Measurements from ENCODE around the gene AFAP1L2.

AFAP1L2 gene

GRCh38 chr10:114246679-114247305 is 157.5 kb downstream of the AFAP1L2 start:
- no peak for DNase-seq (ENCODE audit: low read depth in 2 of 3, low spot score in 1 of 3)

- DNase-seq (ENCODE audit: low read depth in 2 of 3, low spot score in 1 of 3) = no peak
These were observed 159.0 kb downstream of the AFAP1L2 start for GRCh38 chr10:114245121-114245791.

Data from stimulated activated CD4-positive, alpha-beta T cell treated with anti-CD3 and anti-CD28 coated beads, Interleukin-12 subunit alpha, Interleukin-12 subunit beta, amount 100 ng/mL, for 48 hours (primary cell).